Activated naive CD8-positive, alpha-beta T cell treated with anti-CD3 and anti-CD28 coated beads, Interleukin-2, amount 50 U/mL, for 24 hours (primary cell): ENCODE measurements around the gene PHF14.

Experiments used
- ATAC-seq: fragments of 150-1000 bp; cut with Tn5 transposase; one replicate; pipeline ENCODE4 v1.10.0; 2021
- DNase-seq: peaks from one replicate; pipeline ENCODE4 v3.0.0; 2021
- H3K27ac Mint-ChIP-seq: one replicate; pipeline ENCODE4 v1.8.0; 2021; ENCODE audit warnings: mild to moderate bottlenecking, mixed read lengths
- H3K27me3 Mint-ChIP-seq: one replicate; pipeline ENCODE4 v1.8.0; 2021; ENCODE audit warnings: mixed read lengths
- H3K36me3 Mint-ChIP-seq: one replicate; pipeline ENCODE4 v1.8.0; 2021; ENCODE audit warnings: low read depth, mixed read lengths
- H3K4me1 Mint-ChIP-seq: one replicate; pipeline ENCODE4 v1.8.0; 2021; ENCODE audit warnings: mixed read lengths
- H3K4me3 Mint-ChIP-seq: one replicate; pipeline ENCODE4 v1.8.0; 2021; ENCODE audit warnings: mild to moderate bottlenecking, moderate library complexity, mixed read lengths
- H3K9me3 Mint-ChIP-seq: one replicate; pipeline ENCODE4 v1.8.0; 2021; ENCODE audit warnings: mixed read lengths

PHF14 gene

GRCh38 chr7:11021468-11021867 lies 47.8 kb downstream of the PHF14 start:
- peaks cover 49% of the 10 kb centered on the region for H3K36me3 Mint-ChIP-seq
- no peak overlapping the region for H3K4me3 Mint-ChIP-seq

GRCh38 chr7:11026452-11027359 lies 53.0 kb downstream of the PHF14 start:
- Mint-ChIP-seq H3K36me3 (peaks cover 46% of the 10 kb centered on the region), H3K9me3 (no peaks in the 10 kb centered on the region), H3K27ac (no peak overlapping the region), H3K4me1 (no peaks in the 10 kb centered on the region), H3K27me3 (no peaks in the 10 kb centered on the region), H3K4me3 (no peak overlapping the region)
- no peak for ATAC-seq
- no peak for DNase-seq

More at GRCh38 chr7:11021468-11021867, 47.8 kb downstream of the PHF14 start:
- no peak for DNase-seq
- H3K9me3 Mint-ChIP-seq: no peaks in the 10 kb centered on the region
- ATAC-seq: no peak
- H3K27me3 Mint-ChIP-seq: no peaks in the 10 kb centered on the region
- H3K27ac Mint-ChIP-seq: no peak overlapping the region
- H3K4me1 Mint-ChIP-seq: no peaks in the 10 kb centered on the region

DNA sequence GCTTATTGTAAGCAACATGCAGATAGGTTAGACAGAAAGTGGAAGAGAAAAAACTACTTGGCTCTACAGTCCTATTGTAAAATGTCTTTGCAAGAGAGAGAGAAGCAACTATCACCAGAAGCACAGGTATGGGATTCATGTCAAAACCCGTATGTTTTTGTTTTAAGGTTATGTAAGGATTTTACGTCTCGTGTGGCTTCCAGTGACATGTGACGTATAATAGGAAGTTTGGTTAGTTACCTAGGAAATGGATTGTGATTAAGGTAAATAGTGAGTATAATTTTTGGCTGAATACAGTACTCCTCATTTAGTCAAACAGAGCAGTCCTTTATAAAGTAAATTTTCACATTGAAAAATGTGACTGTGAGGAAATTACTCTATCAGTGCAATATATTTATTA lies 62.0 kb downstream of the PHF14 start:
- DNase-seq (no peak), ATAC-seq (no peak)
- Mint-ChIP-seq H3K4me1 (no peaks in the 10 kb centered on the region), H3K36me3 (peaks cover 44% of the 10 kb centered on the region), H3K4me3 (no peak overlapping the region), H3K27me3 (no peaks in the 10 kb centered on the region), H3K27ac (no peak overlapping the region), H3K9me3 (no peaks in the 10 kb centered on the region)

- no peaks in the 10 kb centered on the region for H3K9me3 Mint-ChIP-seq
- no peaks in the 10 kb centered on the region for H3K27me3 Mint-ChIP-seq
- peaks cover 53% of the 10 kb centered on the region for H3K36me3 Mint-ChIP-seq
- no peak overlapping the region for H3K4me3 Mint-ChIP-seq
- no peak overlapping the region for H3K27ac Mint-ChIP-seq
- H3K4me1 Mint-ChIP-seq: no peaks in the 10 kb centered on the region
- DNase-seq: no peak
- ATAC-seq: no peak
These were observed 66.3 kb downstream of the PHF14 start for GRCh38 chr7:11039974-11040373.

DNA sequence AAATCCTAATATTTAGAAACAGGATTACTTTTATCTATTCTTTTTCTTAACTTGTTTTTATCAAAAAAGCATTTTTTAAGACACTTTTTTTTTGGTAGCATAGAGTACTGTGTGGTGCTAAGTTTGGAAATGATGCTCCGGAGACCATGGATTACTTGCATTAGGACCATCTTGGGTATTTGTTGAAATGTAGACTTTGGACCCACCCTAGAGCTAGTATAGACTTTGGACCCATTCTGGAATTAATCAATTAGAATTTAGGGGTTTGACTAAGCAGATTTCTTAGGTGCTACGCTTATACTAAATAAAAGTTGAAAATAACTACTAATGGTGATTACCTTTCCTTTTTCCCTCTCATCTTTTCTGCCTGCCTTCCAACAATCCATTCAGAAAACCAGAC lies 80.4 kb downstream of the PHF14 start:
- Mint-ChIP-seq H3K36me3 (peaks cover 30% of the 10 kb centered on the region), H3K27ac (no peak overlapping the region), H3K4me3 (no peak overlapping the region), H3K9me3 (no peaks in the 10 kb centered on the region), H3K4me1 (no peaks in the 10 kb centered on the region), H3K27me3 (no peaks in the 10 kb centered on the region)
- ATAC-seq: no peak
- DNase-seq: no peak

GRCh38 chr7:11060893-11061292 lies 87.2 kb downstream of the PHF14 start:
- DNase-seq: no peak
- H3K4me1 Mint-ChIP-seq: no peaks in the 10 kb centered on the region
- no peaks in the 10 kb centered on the region for H3K27me3 Mint-ChIP-seq
- H3K9me3 Mint-ChIP-seq: no peaks in the 10 kb centered on the region
- H3K4me3 Mint-ChIP-seq: no peak overlapping the region
- H3K36me3 Mint-ChIP-seq: peaks cover 29% of the 10 kb centered on the region
- no peak overlapping the region for H3K27ac Mint-ChIP-seq
- no peak for ATAC-seq

DNA sequence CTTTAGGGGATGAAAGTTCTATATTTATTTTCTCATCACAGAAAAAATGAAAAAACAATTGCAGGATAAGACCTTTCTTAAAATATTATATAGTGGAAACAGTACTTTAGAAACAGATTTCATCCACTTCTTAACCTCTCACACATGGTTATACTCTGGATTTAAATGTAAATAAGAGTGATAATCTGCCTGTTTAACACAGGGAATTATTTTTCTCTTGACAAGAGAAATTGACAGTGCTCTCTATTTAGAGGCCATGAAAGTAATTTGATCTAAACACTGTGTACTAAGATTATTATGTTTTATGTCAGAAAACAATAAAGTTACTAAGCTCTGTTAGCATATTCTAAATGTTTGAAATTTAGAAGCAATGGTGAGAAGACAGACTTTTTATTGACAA lies 88.4 kb downstream of the PHF14 start:
- H3K27me3 Mint-ChIP-seq: no peaks in the 10 kb centered on the region
- no peaks in the 10 kb centered on the region for H3K4me1 Mint-ChIP-seq
- H3K27ac Mint-ChIP-seq: no peak overlapping the region
- no peaks in the 10 kb centered on the region for H3K9me3 Mint-ChIP-seq
- H3K36me3 Mint-ChIP-seq: peaks cover 36% of the 10 kb centered on the region
- no peak overlapping the region for H3K4me3 Mint-ChIP-seq
- no peak for ATAC-seq
- no peak for DNase-seq

- Mint-ChIP-seq H3K36me3 (peaks cover 40% of the 10 kb centered on the region), H3K4me1 (no peaks in the 10 kb centered on the region), H3K27me3 (no peaks in the 10 kb centered on the region), H3K9me3 (no peaks in the 10 kb centered on the region), H3K4me3 (no peak overlapping the region), H3K27ac (no peak overlapping the region)
- DNase-seq: no peak
- ATAC-seq: no peak
These were observed 95.9 kb downstream of the PHF14 start for GRCh38 chr7:11069591-11069990.

DNA sequence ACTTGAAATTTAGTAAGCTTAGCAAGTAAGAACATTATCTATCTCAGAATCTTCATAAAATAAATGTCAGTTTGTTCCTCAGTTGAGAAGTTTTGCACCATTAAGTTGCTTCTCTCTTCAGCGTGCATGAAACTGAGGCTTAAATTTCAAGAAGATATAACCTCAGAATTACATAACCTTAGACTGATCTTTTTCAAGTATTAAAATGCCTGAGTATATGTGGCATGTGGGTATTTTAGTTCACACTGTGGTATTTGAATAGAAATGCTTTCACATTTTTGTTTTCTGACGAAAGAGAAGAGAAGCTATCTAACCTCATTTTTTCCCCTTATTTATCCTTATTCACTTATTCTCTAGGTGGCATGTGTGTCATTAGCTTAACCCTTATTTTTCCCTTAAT lies 104.1 kb downstream of the PHF14 start:
- Mint-ChIP-seq H3K9me3 (no peaks in the 10 kb centered on the region), H3K27me3 (no peaks in the 10 kb centered on the region), H3K27ac (no peak overlapping the region), H3K4me3 (no peak overlapping the region), H3K36me3 (peaks cover 28% of the 10 kb centered on the region), H3K4me1 (peaks cover 6% of the 10 kb centered on the region)
- DNase-seq (no peak), ATAC-seq (no peak)

DNA sequence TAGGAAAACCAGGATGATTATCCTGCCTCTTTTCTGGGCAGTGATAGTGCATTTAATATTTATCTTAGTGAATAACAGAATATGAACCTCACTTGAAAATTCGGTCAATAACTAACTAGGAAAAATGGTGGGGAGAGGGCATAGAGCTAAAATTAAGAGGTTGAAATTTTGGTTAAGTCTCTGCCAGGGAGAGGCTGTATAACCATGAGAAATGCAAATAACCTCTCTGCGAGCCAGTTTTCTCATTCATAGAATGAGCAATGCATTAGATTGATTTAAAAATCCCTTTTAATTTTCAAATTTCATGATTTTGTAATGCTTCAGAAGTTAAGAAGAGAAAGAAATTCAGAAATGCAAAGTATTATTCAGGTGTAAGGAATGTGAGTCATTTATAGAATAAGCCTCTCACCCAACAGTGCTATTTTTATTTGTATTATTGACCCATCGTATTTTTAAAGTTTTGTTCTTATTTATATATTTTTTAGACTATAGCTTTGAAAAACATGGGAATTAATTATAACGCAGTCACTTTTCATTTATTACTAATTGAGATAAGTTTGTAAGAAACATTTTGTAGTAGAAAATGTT lies 104.7 kb downstream of the PHF14 start:
- ATAC-seq (no peak), DNase-seq (no peak)
- no peaks in the 10 kb centered on the region for H3K9me3 Mint-ChIP-seq
- peaks cover 6% of the 10 kb centered on the region for H3K4me1 Mint-ChIP-seq
- no peaks in the 10 kb centered on the region for H3K27me3 Mint-ChIP-seq
- H3K4me3 Mint-ChIP-seq: no peak overlapping the region
- H3K27ac Mint-ChIP-seq: no peak overlapping the region
- peaks cover 30% of the 10 kb centered on the region for H3K36me3 Mint-ChIP-seq

GRCh38 chr7:11079907-11080306 lies 106.2 kb downstream of the PHF14 start:
- ATAC-seq: no peak
- no peak overlapping the region for H3K27ac Mint-ChIP-seq
- no peak for DNase-seq
- H3K4me3 Mint-ChIP-seq: no peak overlapping the region
- H3K27me3 Mint-ChIP-seq: no peaks in the 10 kb centered on the region
- H3K9me3 Mint-ChIP-seq: no peaks in the 10 kb centered on the region
- peaks cover 6% of the 10 kb centered on the region for H3K4me1 Mint-ChIP-seq
- H3K36me3 Mint-ChIP-seq: peaks cover 30% of the 10 kb centered on the region

GRCh38 chr7:11082121-11082520 lies 108.4 kb downstream of the PHF14 start:
- H3K27ac Mint-ChIP-seq: no peak overlapping the region
- no peaks in the 10 kb centered on the region for H3K27me3 Mint-ChIP-seq
- H3K4me1 Mint-ChIP-seq: peaks cover 6% of the 10 kb centered on the region
- no peak overlapping the region for H3K4me3 Mint-ChIP-seq
- no peaks in the 10 kb centered on the region for H3K9me3 Mint-ChIP-seq
- H3K36me3 Mint-ChIP-seq: peaks cover 31% of the 10 kb centered on the region
- ATAC-seq: no peak
- no peak for DNase-seq

DNA sequence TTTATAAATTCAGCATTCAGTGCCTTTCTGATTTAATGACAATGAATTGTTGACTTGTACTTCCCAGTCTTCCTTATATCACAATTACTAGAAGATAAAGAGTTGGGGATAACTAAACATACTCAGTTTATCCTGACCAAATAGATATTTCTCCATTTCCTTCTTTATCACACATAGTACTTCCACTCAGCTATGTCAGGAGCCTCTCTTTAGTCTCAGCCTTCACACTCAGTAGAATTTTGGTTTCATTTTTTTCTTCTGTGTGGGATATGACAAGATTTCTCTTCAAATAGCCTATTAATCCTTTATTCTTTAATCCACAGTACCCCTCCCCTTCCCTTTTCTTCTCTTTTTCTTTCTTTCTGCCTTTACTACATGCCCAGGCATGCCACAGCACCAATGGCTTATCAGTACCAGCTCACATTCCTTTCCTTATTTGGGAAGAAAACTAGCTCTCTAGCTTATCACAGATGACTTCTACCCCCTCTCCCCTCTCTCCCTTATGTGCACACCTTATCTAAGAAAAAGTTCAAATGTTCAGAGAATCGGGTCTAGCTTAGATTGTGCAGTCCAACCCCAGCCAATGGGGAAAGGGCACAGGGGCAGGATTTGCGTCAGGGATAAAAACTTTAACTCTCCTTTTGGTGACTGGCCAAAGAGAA lies 109.0 kb downstream of the PHF14 start:
- no peak overlapping the region for H3K27ac Mint-ChIP-seq

GRCh38 chr7:11083214-11083568 lies 109.5 kb downstream of the PHF14 start:
- H3K27me3 Mint-ChIP-seq: no peaks in the 10 kb centered on the region
- DNase-seq (no peak), ATAC-seq (no peak)
- H3K4me1 Mint-ChIP-seq: peaks cover 6% of the 10 kb centered on the region
- H3K4me3 Mint-ChIP-seq: no peak overlapping the region
- peaks cover 27% of the 10 kb centered on the region for H3K36me3 Mint-ChIP-seq
- H3K27ac Mint-ChIP-seq: no peak overlapping the region
- no peaks in the 10 kb centered on the region for H3K9me3 Mint-ChIP-seq

More for the DNA sequence above, 109.0 kb downstream of the PHF14 start:
- peaks cover 31% of the 10 kb centered on the region for H3K36me3 Mint-ChIP-seq
- no peaks in the 10 kb centered on the region for H3K9me3 Mint-ChIP-seq
- peaks cover 6% of the 10 kb centered on the region for H3K4me1 Mint-ChIP-seq
- no peak for ATAC-seq
- no peak overlapping the region for H3K4me3 Mint-ChIP-seq
- no peaks in the 10 kb centered on the region for H3K27me3 Mint-ChIP-seq
- no peak for DNase-seq

DNA sequence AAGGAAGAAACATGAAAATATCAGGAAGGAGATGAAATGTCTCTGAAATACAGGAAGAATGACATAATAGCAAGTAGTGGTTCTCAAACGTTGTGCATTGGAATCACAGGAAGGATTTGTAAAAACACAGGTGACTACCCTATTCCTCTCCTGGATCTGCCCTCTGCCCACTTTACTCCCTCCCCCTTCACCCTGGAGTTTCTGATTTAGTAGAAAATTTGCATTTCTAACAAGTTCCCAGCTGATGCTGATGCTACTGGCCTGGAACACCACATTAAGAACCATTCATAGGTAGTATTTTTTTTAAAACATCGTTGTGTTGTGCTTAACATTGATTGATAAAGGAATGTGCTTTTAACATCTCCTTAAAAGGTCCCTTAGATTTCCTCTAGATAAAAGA lies 130.9 kb downstream of the PHF14 start:
- peaks cover 3% of the 10 kb centered on the region for H3K36me3 Mint-ChIP-seq
- no peak overlapping the region for H3K4me3 Mint-ChIP-seq
- H3K9me3 Mint-ChIP-seq: no peaks in the 10 kb centered on the region
- no peak overlapping the region for H3K27ac Mint-ChIP-seq
- ATAC-seq (no peak), DNase-seq (no peak)
- H3K4me1 Mint-ChIP-seq: no peaks in the 10 kb centered on the region
- no peaks in the 10 kb centered on the region for H3K27me3 Mint-ChIP-seq
